NCI-H2196 (cell line): ENCODE results near the gene PPP2R3A.
"Not testable (repeated sequence)": the region's sequence is repeated elsewhere in the genome, so short reads cannot be mapped to it uniquely, and the experiment has no call there.

ENCODE experiments used
- DNase-seq: peaks from one replicate; lab custom pipeline; 2025; ENCODE audit not compliant: unreplicated experiment; lab: John Stamatoyannopoulos, UW

The PPP2R3A gene

DNA sequence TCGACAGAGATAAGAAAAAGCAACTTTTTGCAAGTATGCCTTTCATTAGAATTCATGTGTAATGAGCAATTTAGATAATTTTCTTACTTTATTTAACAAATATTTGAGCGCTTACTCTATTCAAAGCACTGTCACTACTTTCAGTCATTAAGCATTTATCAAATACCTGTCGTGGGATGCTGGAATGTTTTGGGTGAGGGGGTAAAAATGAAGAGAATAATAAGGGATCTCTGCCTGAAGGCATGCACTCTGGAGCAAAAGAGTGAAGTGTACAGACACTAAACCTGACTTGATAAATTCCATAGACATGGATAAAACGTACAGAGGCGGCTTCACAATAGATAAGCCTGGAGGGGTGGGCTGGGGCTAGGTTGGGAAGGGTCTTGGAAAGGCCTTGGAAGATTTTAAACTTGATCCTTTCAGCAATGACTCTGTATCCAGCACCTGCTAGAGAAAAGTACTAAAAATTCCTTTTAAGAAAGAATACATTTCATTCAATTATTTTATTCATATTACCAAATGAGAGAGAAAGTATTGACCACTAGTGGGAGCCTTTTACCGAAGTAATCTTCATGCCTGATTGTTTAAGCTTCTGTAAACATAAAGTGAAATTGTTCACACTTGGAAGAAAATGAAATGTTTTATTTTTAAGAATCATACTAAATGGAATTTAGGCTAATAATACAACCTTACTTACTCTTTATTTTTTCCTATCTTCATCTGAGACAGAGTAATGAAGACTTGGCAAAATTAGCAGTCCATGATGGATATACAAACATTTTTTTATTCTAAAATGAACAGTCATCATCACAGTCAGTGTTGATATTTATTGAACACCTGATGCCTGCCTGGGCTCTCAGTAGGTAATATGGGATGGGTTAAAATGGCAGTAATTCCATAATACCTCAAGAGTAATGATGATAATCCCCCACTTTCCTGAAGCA lies 113.2 kb downstream of the PPP2R3A start:
- DNase-seq = peak; percentile 82

DNA sequence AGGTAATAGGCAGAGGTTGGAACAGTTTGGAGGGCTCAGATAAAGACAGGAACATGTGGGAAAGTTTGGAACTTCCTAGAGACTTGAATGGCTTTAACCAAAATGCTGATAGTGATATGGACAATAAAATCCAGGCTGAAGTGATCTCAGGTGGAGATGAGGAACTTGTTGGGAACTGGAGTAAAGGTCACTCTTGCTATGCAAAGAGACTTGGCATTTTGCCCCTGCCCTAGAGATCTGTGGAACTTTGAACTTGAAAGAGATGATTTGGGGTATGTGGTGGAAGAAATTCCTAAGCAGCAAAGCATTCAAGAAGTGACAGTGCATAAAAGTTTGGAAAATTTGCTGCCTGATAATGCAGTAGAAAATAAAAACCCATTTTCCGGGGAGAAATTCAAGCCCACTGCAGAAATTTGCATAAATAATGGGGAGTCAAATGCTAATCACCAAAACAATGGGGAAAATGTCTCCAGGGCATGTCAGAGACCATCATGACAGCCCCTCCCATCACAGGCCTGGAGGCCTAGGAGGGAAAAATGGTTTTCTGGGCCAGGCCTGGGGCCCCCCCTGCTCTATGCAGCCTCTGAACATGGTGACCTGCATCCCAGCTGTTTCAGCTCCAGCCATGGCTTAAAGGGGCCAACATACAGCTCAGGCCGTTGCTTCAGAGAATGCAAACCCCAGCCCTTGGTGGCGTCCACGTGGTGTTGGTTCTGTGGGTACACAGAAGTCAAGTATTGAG lies 118.3 kb downstream of the PPP2R3A start:
- not testable (repeated sequence) for DNase-seq

DNA sequence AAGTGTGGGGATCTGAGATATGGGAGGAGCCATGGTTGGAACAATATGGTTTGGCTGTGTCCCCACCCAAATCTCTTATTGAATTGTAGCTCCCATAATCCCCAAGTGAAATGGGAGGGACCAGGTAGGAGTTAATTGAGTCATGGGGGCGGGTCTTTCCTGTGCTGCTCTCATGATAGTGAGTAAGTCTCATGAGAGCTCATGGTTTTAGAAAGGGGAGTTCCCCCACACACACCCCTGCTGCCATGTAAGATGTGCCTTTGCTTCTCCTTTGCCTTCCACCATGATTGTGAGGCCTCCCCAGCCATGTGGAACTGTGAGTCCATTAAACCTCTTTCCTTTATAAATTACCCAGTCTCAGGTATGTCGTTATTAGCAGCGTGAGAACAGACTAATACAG lies 119.5 kb downstream of the PPP2R3A start:
- not testable (repeated sequence) for DNase-seq

DNA sequence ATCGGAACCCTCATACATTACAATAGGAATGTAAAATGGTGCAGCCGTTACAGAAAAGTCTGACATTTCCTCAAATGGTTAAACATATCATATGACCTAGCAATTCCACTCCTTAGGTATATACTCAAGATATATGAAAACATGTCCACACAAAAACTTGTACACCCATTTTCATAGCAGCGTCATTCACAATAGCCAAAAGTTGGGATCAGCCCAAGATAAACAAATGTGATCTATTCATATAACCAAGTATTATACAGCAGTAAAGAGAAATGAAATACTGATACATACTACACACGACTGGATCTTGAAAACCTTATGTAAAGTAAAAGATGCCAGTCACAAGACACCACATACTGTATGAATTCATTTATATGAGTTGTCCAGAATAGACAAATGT lies 128.2 kb downstream of the PPP2R3A start:
- DNase-seq = peak; percentile 69

DNA sequence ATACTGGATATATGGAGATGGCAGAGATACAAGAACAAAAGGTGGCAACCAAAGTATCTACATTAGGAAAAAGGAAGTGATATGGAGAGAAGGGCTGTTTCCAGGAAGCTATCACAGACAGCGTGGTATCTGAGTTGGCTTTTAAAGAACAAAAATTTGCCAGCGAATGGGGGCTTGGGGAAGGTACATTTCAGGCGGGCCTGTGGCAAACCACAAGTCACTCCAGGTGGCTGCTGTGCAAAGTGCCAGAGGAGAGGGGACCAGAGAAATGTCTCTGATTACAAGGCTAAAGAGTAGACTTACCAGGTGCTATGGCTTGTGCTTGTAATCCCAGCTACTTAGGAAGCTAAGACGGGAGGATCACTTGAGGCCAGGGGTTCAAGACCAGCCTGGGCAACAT lies 139.5 kb downstream of the PPP2R3A start:
- no peak for DNase-seq

DNA sequence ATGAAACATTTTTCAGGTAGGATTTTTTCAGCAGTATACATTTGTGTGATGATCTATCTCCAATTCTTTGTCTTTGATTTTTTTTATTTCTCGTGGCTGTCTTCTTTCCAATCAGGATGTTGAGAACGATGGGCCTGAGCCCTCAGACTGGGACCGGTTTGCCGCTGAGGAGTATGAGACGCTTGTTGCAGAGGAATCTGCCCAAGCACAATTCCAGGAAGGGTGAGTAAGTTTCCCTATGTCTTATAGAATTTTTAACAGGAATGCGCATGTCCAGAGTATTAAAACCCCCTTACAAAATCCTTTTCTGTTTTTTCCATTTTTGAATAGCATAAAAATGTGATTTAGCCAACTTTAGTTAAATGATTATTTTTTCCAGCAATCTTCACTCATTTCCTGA lies 140.6 kb downstream of the PPP2R3A start:
- no peak for DNase-seq

DNA sequence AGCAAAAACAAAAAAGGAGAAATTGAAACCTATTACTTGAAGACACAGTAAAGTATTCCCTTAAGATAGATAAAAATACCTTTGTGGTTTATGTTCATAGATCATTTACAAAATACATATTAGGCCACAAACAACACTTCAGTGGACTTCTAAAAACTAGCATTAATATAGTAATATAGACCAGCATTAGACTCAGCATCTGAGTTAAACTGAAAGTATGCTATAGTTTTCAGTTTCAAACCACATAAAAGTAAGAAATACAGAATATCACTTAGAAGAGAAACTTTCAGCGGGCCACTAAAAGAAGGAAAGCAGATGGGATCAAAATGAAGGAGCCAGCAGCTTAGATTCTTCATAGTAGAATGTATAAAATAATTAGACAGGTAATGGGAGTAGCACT lies 144.0 kb downstream of the PPP2R3A start:
- DNase-seq = no peak

DNA sequence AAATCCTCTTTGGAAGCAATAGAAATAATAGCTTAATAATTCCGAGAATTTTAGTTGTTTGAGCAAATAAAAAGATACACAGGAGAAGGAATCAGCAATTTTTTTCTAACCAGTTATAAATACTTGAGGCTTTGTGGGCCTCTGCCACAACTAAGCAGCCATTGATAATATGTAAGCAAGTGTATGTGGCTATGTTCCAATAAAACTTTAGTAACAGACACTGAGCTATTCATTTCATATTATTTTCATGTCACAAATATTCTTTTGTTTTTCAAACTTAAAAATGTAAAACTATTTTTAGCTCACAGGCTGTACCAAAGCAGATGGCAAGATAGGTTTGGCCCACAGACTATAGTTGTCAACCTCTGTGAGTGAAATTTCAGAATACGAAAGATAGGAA lies 145.0 kb downstream of the PPP2R3A start:
- no peak for DNase-seq

DNA sequence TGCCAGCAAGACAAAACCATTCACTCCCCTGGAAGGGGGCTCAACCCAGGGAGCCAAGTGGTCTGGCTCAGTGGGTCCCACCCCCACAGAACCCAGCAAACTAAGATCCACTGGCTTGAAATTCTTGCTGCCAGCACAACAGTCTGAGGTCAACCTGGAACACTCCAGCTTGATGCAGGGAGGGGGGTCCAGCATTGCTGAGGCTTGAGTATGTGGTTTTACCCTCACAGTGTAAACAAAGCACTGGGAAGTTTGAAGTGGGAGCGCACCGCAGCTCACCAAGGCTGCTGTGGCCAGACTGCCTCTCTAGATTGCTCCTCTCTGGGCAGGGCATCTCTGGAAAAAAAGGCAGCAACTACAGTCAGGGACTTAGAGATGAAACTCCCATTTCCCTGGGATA lies 148.9 kb downstream of the PPP2R3A start:
- no peak for DNase-seq

DNA sequence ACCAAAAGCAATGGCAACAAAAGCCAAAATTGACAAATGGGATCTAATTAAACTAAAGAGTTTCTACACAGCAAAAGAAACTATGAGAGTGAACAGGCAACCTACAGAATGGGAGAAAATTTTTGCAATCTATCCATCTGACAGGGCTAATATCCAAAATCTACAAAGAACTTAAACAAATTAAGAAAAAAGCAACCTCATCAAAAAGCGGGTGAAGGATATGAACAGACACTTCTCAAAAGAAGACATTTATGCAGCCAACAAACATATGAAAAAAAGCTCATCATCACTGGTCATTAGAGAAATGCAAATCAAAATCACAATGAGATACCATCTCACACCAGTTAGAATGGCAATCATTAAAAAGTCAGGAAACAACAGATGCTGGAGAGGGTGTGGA lies 153.8 kb downstream of the PPP2R3A start:
- not testable (repeated sequence) for DNase-seq

DNA sequence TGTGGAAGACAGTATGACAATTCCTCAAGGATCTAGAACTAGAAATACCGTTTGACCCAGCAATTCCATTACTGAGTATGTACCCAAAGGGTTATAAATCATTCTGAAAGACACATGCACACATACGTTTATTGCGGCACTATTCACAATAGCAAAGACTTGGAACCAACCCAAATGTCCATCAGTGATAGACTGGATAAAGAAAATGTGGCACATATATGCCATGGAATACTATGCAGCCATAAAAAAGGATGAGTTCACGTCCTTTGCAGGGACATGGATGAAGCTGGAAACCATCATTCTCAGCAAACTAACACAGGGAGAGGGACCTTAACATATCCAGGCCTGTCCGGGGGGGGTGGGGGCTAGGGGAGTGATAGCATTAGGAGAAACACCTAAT lies 154.3 kb downstream of the PPP2R3A start:
- DNase-seq = not testable (repeated sequence)

DNA sequence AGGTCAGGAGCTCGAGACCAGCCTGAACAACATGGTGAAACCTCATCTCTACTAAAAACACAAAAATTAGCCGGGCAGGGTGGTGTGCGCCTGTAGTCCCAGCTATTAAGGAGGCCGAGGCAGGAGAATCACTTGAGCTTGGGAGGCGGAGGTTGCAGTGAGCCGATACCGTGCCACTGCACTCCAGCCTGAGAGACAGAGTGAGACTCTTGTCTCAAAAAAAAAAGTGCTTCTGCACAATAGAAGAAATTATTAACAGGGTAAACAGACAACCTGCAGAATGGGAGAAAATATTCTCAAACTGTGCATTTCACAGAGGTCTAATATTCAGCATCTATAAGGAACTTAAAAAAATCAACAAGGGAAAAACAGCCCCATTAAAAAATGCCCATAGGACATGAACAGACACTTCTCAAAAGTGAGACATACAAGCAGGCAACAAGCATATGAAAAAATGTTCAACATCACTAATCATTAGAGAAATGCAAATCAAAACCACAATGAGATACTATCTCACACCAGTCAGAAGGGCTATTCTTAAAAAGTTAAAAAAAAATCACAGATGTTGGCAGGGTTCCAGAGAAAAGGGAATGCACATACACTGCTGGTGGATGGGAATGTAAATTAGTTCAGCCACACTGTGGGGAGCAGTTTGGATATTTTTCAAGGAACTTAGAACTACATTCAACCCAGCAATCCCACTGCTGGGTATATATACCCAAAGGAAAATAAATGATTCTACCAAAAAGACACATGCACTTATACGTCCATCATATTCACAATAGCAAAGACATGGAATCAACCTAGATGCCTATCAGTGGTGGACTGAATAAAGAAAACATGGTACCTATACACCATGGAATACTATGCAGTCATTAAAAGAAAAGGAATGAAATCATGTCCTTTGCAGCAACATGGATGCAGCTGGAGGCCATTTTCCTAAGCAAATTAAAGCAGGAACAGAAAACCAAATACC lies 155.1 kb downstream of the PPP2R3A start:
- no peak for DNase-seq

DNA sequence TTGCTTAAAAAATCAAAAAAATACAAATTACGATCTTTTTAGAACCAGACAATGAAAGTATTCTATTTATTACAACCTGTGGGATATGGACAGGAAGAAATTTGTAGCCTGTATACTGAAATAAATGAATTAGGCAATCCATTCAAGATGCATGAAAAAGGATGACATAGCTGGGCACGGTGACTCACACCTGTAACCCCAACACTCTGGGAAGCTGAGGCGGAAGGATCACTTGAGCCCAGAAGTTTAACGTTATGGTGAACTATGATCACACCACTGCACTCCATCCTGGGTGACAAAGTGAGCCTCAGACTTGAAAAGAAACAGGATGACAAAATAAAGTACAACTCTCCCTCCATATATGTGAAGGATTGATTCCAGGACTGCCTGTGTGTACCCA lies 156.5 kb downstream of the PPP2R3A start:
- no peak for DNase-seq

DNA sequence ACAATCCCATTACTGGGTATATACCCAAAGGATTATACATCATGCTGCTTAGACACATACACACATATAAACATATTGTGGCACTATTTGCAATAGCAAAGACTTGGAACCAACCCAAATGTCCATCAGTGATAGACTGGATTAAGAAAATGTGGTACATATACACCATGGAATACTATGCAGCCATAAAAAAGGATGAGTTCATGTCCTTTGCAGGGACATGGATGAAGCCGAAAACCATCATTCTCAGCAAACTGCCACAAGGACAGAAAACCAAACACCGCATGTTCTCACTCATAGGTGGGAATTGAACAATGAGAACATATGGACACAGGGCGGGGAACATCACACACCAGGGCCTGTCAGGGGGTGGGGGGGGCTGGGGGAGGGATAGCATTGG lies 166.1 kb downstream of the PPP2R3A start:
- not testable (repeated sequence) for DNase-seq

DNA sequence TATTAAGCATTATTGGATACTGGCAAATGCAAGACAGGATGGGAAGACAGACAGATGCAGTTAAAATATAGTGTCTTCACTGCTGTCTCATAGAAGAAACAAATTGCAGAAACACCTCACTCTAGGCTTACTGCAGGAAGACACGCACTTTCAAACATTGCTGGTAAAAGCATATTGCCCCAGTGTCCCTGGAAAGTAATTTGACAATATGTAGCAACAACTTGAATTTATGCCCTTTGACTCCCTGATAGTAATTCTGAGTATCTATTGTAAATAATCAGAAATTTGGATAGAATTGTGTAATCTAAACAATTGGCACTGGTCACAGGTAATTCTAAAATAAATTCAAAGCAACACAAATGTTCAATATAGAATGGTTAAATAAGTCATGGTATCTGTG lies 168.6 kb downstream of the PPP2R3A start:
- DNase-seq = no peak

DNA sequence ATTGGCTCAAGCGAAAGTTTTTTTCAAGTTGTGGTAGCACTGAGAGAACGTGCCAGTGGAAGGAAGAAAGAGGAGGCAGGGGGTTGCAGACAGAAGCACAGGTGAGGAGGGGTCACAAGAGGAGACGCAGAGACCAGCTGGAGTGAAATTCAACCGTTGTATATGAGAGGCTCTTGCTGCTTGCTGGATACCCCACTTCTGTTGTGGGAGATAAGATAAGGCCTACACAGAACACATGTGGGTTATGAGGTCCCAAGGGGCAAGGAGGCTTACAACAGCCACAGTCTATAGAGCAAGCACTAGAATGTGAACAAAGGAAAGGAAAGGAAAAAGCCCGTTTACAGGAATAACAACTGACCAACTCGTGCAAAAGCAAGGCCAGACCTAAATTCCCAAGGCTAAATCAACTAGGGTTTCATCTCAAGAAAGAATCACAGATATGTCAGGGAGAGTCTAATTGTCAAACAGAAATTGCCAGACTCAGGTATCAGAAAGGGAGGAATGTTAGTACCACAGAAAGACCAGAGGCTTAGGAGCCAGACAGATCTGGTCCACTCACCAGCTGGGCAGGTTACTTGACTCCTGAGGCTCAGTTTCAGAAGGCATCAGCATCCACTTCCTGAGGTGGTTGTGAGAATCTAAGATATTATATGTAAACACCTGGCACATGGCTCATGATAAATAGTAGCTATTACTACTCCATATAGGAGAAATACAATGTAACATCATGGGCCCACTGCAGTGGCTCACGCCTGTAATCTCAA lies 169.7 kb downstream of the PPP2R3A start:
- no peak for DNase-seq

DNA sequence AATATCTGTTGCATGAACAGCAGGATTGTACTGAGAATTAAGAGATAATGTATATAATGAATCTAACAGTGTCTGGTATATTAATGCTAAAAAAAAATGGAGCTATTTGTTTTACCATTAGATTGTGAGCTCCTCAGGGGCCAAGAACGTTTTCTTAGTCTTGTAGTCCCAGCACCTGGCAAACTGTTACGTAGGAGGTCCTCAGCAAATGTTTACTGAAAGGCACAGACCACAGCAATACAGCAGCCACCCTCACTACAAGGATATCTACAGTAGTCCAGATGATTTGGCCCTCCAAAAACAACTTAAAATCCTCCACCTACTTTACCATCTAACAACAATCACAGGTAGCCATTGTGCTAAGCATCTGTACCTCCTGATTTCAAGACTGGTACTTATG lies 170.9 kb downstream of the PPP2R3A start:
- DNase-seq = no peak

DNA sequence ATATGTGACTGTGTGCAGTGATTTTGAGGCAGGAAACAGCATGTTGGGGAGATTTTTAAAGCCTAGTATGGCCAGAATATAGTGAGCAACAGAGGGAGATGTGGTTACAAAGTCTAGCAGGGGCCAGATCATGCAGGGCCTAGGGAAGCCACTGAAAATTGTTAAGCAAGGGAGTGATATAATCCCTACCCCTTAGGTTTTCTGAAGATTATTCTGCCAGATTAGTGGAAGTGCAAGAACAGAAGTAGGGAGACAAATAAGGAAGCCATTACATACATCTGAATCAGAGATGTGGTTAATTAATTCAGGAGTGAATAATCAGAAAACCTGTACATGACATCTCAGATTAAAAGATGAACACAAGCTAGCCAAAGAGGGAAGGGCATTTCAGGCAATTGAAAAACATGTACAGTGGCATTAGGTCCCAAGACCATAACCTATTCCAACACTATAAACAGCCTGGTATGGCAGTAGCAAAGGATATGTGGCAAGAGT lies 175.8 kb downstream of the PPP2R3A start:
- no peak for DNase-seq

DNA sequence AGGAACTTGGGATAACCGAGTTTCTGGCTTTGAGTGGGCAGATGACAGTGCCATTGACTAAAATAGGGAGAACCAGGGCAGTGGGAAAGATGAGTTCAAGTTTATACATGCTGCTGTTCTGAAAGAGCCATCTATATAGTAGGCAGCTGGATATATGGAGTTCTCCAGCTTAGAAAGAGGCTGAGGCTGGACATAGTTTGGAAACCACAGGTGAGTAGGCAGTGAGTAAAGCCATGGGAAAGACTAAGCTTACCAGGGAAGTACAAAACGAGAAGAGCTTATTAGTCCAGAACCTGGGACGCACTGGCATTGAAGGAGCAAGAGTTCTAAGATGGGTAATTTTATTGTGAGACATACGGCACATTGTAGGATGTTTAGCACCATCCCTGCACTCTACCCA lies 176.4 kb downstream of the PPP2R3A start:
- DNase-seq = no peak

DNA sequence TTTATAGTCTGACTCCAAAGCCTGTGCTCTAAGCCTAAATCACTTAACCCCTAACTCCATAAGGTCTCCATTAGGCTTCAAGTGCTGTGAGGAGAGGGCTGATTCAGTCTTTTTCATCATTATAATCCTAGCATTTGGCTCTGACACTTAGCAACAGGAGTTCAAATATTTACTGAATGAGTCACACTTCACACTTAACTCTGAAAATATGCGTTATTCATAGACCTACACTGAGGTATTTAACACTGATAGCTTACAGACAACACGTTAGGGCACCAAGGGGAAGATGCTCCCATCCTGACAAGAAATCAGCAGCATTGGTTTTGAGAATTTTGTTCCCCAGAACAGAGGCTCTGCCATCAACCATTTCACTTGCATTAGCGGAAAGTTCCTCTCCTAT lies 177.1 kb downstream of the PPP2R3A start:
- peak; percentile 74 for DNase-seq
